ENCODE data around the gene EIF3A. TPM values are rescaled to one million over a fixed set of nuclear protein-coding genes. Genes with fewer than 3 reads are reported as not detected.
A peak's percentile ranks its signal among the peaks of the same experiment; 100 is the strongest.

The EIF3A gene
- total RNA-seq, 4 donors from 2014 or later = 105 to 138 (median 121) TPM

- no peak for DNase-seq (ENCODE audit: low spot score in 2 of 2)
- no peak overlapping the region for H3K4me3 ChIP-seq (ENCODE audit: low read depth, poor library complexity, severe bottlenecking)
- intact Hi-C loops (cut with DNase I; ENCODE audit: low total_unique reads) = no loop called here
- TF ChIP-seq POLR2A (IDR thresholded peaks at IDR 0.05) (no peak), CTCF (IDR thresholded peaks at IDR 0.05) (no peak)
- WGBS, 2 donors = 90 to 95% methylated on average over 1 of the region's 1 CpG
Observed at GRCh38 chr10:119119400-119119799, 38.8 kb upstream of the EIF3A start.

GRCh38 chr10:119118231-119118630, 37.6 kb upstream of the EIF3A start:
- TF ChIP-seq POLR2A (IDR thresholded peaks at IDR 0.05) (no peak), CTCF (IDR thresholded peaks at IDR 0.05) (no peak)
- peak in 1 of 2 donors; percentile 32 for DNase-seq (ENCODE audit: low spot score in 2 of 2)
- no peak overlapping the region for H3K4me3 ChIP-seq (ENCODE audit: low read depth, poor library complexity, severe bottlenecking)
- intact Hi-C loops (cut with DNase I; ENCODE audit: low total_unique reads) = no loop called here
- 91 to 95% methylated on average over 5 of the region's 5 CpGs for WGBS, 2 donors

- DNase-seq (ENCODE audit: low spot score in 2 of 2) = peak in 1 of 2 donors; percentile 42
- H3K4me3 ChIP-seq (ENCODE audit: low read depth, poor library complexity, severe bottlenecking) = no peak overlapping the region
- TF ChIP-seq CTCF (IDR thresholded peaks at IDR 0.05) (no peak), POLR2A (IDR thresholded peaks at IDR 0.05) (no peak)
- WGBS, 2 donors = 93 to 96% methylated on average over 6 of the region's 6 CpGs
- intact Hi-C loops (cut with DNase I; ENCODE audit: low total_unique reads) = no loop called here
Observed at GRCh38 chr10:119116326-119116951, 35.8 kb upstream of the EIF3A start.

- no peak for DNase-seq (ENCODE audit: low spot score in 2 of 2)
- H3K4me3 ChIP-seq (ENCODE audit: low read depth, poor library complexity, severe bottlenecking) = no peak overlapping the region
- intact Hi-C loops (cut with DNase I; ENCODE audit: low total_unique reads) = no loop called here
- 78 to 79% methylated on average over 9 of the region's 9 CpGs for WGBS, 2 donors
- TF ChIP-seq POLR2A (IDR thresholded peaks at IDR 0.05) (no peak), CTCF (IDR thresholded peaks at IDR 0.05) (no peak)
Observed at GRCh38 chr10:119115926-119116325, 35.3 kb upstream of the EIF3A start.

- WGBS, 2 donors = 81 to 82% methylated on average over 11 of the region's 11 CpGs
- H3K4me3 ChIP-seq (ENCODE audit: low read depth, poor library complexity, severe bottlenecking) = no peak overlapping the region
- TF ChIP-seq POLR2A (IDR thresholded peaks at IDR 0.05) = no peak
- TF ChIP-seq CTCF (IDR thresholded peaks at IDR 0.05) = no peak
- intact Hi-C loops (cut with DNase I; ENCODE audit: low total_unique reads) = no loop called here
- no peak for DNase-seq (ENCODE audit: low spot score in 2 of 2)
Observed at GRCh38 chr10:119113751-119114732, 33.4 kb upstream of the EIF3A start.
